Hepatocyte (in vitro differentiated cells): ENCODE results near the gene HTT. TPM values are rescaled to one million over a fixed set of nuclear protein-coding genes. Genes with fewer than 3 reads are reported as not detected.

Experiments used
- DNase-seq: peaks from one replicate; pipeline ENCODE4 v3.0.0-alpha.2; 2016; ENCODE audit warnings: low spot score
- H2AFZ ChIP-seq: fragments of 200-600 bp; sonication (generic); 2 replicates; pipeline ENCODE4 v1.6.0; 2016; ENCODE audit warnings: antibody characterized with exemption, mild to moderate bottlenecking
- H3K27ac ChIP-seq: fragments of 200-600 bp; sonication (generic); 2 replicates; pipeline ENCODE4 v1.5.1; 2016; ENCODE audit warnings: mild to moderate bottlenecking
- H3K27me3 ChIP-seq: fragments of 200-600 bp; sonication (generic); 2 replicates; pipeline ENCODE4 v1.6.1; 2016
- H3K36me3 ChIP-seq: fragments of 200-600 bp; sonication (generic); replicated peaks from 2 replicates; pipeline ENCODE4 v1.5.1; 2016; ENCODE audit warnings: low read depth; ENCODE audit not compliant: insufficient read depth
- H3K4me1 ChIP-seq: fragments of 200-600 bp; sonication (generic); 2 replicates; pipeline ENCODE4 v1.5.1; 2016; ENCODE audit warnings: mild to moderate bottlenecking, moderate library complexity; ENCODE audit not compliant: insufficient read depth
- H3K4me2 ChIP-seq: fragments of 200-600 bp; sonication (generic); 2 replicates; pipeline ENCODE4 v1.6.0; 2016
- H3K4me3 ChIP-seq: fragments of 200-600 bp; sonication (generic); 2 replicates; pipeline ENCODE4 v1.5.1; 2016; ENCODE audit warnings: mild to moderate bottlenecking
- H3K79me2 ChIP-seq: fragments of 200-600 bp; sonication (generic); 2 replicates; pipeline ENCODE4 v1.6.0; 2017; ENCODE audit warnings: mild to moderate bottlenecking
- H3K9me2 ChIP-seq: fragments of 200-600 bp; sonication (generic); replicated peaks from 2 replicates; pipeline ENCODE4 v1.6.0; 2017; ENCODE audit warnings: mild to moderate bottlenecking; ENCODE audit not compliant: insufficient read depth
- H3K9me3 ChIP-seq: fragments of 200-600 bp; sonication (generic); 2 replicates; pipeline ENCODE4 v1.5.1; 2016; ENCODE audit warnings: low read depth, mild to moderate bottlenecking
- H4K20me1 ChIP-seq: fragments of 200-600 bp; sonication (generic); 2 replicates; pipeline ENCODE4 v1.6.0; 2016; ENCODE audit warnings: mild to moderate bottlenecking; ENCODE audit not compliant: insufficient read depth, poor library complexity, severe bottlenecking
- EZH2 ChIP-seq: fragments of 200-600 bp; sonication (generic); IDR thresholded peaks from 2 replicates; pipeline ENCODE4 v1.6.1; 2016; ENCODE audit warnings: antibody characterized with exemption, mild to moderate bottlenecking, borderline replicate concordance
- EZH2phosphoT487 ChIP-seq: fragments of 200-600 bp; sonication (generic); IDR thresholded peaks from one replicate; pipeline ENCODE4 v1.6.1; 2018; ENCODE audit warnings: antibody characterized with exemption, mild to moderate bottlenecking, low read depth, moderate library complexity; ENCODE audit not compliant: unreplicated experiment, severe bottlenecking
- whole genome bisulfite sequencing: methylation state at CpG from one replicate; pipeline ENCODE4 v1.1.6; 2016; ENCODE audit warnings: low lambda C conversion rate; ENCODE audit errors: missing lambda C conversion rate; 5-methylcytosine and 5-hydroxymethylcytosine counted together
- polyA plus RNA-seq: library from polyadenylated mRNA; unstranded; fragments of >200 nt; fragmentation: Nextera tagmentation; extraction: Ambion mirVana; gene quantifications from 2 replicates; pipeline ENCODE4 v1.2.1, GENCODE V29; 2016
- total RNA-seq: library from RNA; depleted of rRNA; stranded (reverse); fragments of >200 nt; gene quantifications from 2 replicates; pipeline ENCODE4 v1.2.3, GENCODE V29; 2014
- TF ChIP-seq, protein P1 (sequence below): fragments of 200-600 bp; sonication (generic); IDR thresholded peaks from 2 replicates; pipeline ENCODE4 v1.5.1; 2016; ENCODE audit warnings: antibody characterized with exemption, mild to moderate bottlenecking; ENCODE audit not compliant: poor library complexity

The HTT gene
- total and polyA plus RNA-seq, 2 experiments from 2014 or later = 12.4 to 33.9 TPM

DNA sequence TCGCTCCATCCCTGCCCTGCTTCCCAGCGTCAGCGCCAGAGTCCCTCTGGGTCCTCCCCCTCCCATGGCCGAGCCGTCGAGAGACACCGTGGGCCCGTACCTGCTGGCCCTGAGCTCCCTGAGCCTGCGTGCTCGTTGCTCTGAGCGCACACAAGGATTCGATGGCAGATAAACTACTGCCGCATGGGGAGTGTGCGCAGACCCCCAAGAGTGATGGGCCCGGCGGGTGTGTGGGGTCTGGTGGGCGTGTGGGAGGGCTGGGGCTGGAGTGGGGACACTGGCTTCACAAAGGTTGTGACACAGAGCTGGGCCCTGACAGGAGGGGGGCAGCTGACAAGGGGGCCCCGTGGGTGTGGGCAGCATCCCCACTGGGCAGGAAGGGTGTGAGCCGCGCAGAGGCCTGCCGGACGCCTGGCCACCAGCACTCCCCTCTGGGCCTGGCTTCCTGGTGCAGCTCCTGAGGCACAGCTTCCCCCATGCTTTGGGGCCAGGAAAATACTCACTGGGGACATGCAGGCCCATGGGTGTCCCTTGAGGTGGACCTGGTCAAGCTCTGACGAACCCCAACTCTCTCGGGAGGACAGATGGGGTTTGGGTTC lies 213.6 kb downstream of the HTT start:
- TF ChIP-seq, protein P1, sequence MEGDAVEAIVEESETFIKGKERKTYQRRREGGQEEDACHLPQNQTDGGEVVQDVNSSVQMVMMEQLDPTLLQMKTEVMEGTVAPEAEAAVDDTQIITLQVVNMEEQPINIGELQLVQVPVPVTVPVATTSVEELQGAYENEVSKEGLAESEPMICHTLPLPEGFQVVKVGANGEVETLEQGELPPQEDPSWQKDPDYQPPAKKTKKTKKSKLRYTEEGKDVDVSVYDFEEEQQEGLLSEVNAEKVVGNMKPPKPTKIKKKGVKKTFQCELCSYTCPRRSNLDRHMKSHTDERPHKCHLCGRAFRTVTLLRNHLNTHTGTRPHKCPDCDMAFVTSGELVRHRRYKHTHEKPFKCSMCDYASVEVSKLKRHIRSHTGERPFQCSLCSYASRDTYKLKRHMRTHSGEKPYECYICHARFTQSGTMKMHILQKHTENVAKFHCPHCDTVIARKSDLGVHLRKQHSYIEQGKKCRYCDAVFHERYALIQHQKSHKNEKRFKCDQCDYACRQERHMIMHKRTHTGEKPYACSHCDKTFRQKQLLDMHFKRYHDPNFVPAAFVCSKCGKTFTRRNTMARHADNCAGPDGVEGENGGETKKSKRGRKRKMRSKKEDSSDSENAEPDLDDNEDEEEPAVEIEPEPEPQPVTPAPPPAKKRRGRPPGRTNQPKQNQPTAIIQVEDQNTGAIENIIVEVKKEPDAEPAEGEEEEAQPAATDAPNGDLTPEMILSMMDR = no peak
- no peak for TF ChIP-seq EZH2phosphoT487
- no peak for TF ChIP-seq EZH2
- Histone ChIP-seq H3K9me3 (no peaks in the 10 kb centered on the region), H3K9me2 (no peaks in the 10 kb centered on the region), H3K27ac (no peak overlapping the region), H3K79me2 (no peaks in the 10 kb centered on the region), H2AFZ (no peak overlapping the region), H3K27me3 (no peaks in the 10 kb centered on the region), H3K4me2 (no peak overlapping the region), H3K36me3 (no peaks in the 10 kb centered on the region), H4K20me1 (no peaks in the 10 kb centered on the region), H3K4me1 (peaks cover 4% of the 10 kb centered on the region), H3K4me3 (no peak overlapping the region)
- DNase-seq = no peak
- 87% methylated on average over 23 of the region's 24 CpGs for WGBS

DNA sequence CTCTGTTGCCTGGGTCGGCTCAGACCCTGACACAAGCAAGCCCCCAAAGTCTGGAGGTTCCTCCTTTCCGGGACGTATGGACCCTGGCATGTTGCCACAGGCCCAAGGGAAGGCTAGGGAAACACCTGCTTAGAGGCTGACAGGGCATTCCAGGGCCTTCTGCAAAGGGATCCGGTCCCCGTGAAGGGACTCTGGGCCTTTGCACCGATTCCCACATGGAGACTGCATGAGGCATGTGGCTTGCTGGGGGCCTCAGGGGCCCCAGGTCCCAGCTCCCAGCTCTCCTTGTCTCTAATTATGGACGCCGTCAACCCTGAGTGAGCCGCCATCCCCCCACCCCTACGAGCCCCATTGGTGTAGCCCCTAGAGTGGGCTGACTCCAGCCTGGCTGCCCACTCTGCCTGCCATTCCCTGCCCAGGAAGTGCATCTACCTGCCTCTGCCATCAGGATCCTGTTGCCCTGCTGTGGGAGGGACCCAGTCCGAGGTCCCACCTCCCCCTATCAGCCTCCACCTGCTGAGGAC lies 214.2 kb downstream of the HTT start:
- Histone ChIP-seq H3K4me1 (peaks cover 4% of the 10 kb centered on the region), H3K4me3 (no peak overlapping the region), H3K79me2 (peaks cover 4% of the 10 kb centered on the region), H3K36me3 (no peaks in the 10 kb centered on the region), H3K9me3 (no peaks in the 10 kb centered on the region), H3K27me3 (no peaks in the 10 kb centered on the region), H3K9me2 (no peaks in the 10 kb centered on the region), H2AFZ (no peak overlapping the region), H4K20me1 (no peaks in the 10 kb centered on the region), H3K27ac (no peak overlapping the region), H3K4me2 (no peak overlapping the region)
- no peak for DNase-seq
- 93% methylated on average over 11 of the region's 11 CpGs for WGBS
- TF ChIP-seq, protein P1 = no peak
- TF ChIP-seq EZH2phosphoT487 = no peak
- TF ChIP-seq EZH2 = no peak

DNA sequence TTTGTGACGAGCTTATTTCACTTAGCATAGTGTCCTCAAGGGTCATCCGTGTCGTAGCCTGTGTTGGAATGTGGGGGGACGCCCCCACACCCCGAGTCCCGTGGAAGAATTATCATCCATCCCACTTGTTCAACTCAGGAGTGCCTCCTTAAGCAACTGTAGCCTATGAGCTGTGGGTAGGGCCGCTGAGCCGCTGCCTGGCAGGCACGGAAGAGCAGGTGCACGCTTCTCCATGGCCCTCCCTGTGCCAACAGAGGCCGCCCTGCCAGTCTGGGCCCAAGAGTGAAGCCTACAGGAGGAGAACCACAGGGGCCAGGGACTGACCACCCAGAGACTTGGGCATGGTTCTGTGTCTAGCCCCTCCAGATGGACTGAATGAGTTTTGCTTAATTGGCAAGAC lies 216.0 kb downstream of the HTT start:
- Histone ChIP-seq H4K20me1 (no peaks in the 10 kb centered on the region), H3K4me3 (no peak overlapping the region), H3K36me3 (no peaks in the 10 kb centered on the region), H3K27ac (no peak overlapping the region), H3K4me1 (peaks cover 12% of the 10 kb centered on the region), H2AFZ (no peak overlapping the region), H3K9me2 (no peaks in the 10 kb centered on the region), H3K27me3 (no peaks in the 10 kb centered on the region), H3K9me3 (no peaks in the 10 kb centered on the region), H3K4me2 (no peak overlapping the region), H3K79me2 (peaks cover 21% of the 10 kb centered on the region)
- DNase-seq = no peak
- TF ChIP-seq, protein P1 = no peak
- TF ChIP-seq EZH2phosphoT487 = no peak
- TF ChIP-seq EZH2 = no peak
- 97% methylated on average over 11 of the region's 11 CpGs for WGBS
